Immature natural killer cell (primary cell): ENCODE measurements around the gene KRTAP10-12. TPM values are rescaled to one million over a fixed set of nuclear protein-coding genes. Genes with fewer than 3 reads are reported as not detected.
"Not testable (repeated sequence)": the region's sequence is repeated elsewhere in the genome, so short reads cannot be mapped to it uniquely, and the experiment has no call there.

Experiments
- DNase-seq, 3 donors: peaks; one replicate each; pipeline ENCODE4 v3.0.0; 2022; ENCODE audit warnings: mixed read lengths in 1 of 3
- H3K27ac Mint-ChIP-seq, 6 donors: one replicate each; pipeline ENCODE4 v1.8.0; 2020; ENCODE audit warnings: mixed read lengths in 6 of 6, mild to moderate bottlenecking in 5 of 6, inconsistent platforms in 4 of 6, moderate library complexity in 3 of 6
- H3K27me3 Mint-ChIP-seq, 3 donors: one replicate each; pipeline ENCODE4 v1.8.0; 2020 to 2021; ENCODE audit warnings: low read depth in 3 of 3, mild to moderate bottlenecking in 3 of 3, mixed read lengths in 3 of 3, moderate library complexity in 3 of 3, inconsistent platforms in 1 of 3
- H3K36me3 Mint-ChIP-seq, 3 donors: one replicate each; pipeline ENCODE4 v1.8.0; 2020; ENCODE audit warnings: mixed read lengths in 3 of 3, inconsistent platforms in 2 of 3, mild to moderate bottlenecking in 2 of 3
- H3K4me1 Mint-ChIP-seq, 2 donors: one replicate each; pipeline ENCODE4 v1.8.0; 2020; ENCODE audit warnings: inconsistent platforms in 2 of 2, mild to moderate bottlenecking in 2 of 2, mixed read lengths in 2 of 2, moderate library complexity in 1 of 2
- H3K4me3 Mint-ChIP-seq, 5 donors: one replicate each; pipeline ENCODE4 v1.8.0; 2020; ENCODE audit warnings: mild to moderate bottlenecking in 5 of 5, mixed read lengths in 5 of 5, inconsistent platforms in 3 of 5, moderate library complexity in 3 of 5
- H3K9me3 Mint-ChIP-seq, 6 donors: one replicate each; pipeline ENCODE4 v1.8.0; 2020; ENCODE audit warnings: mild to moderate bottlenecking in 6 of 6, mixed read lengths in 6 of 6, inconsistent platforms in 4 of 6, moderate library complexity in 3 of 6
- polyA plus RNA-seq, 3 donors: library from polyadenylated mRNA; unstranded; fragments of 300-500 nt; fragmentation: Illumina TruSeq; gene quantifications; one replicate each; pipeline ENCODE4 v1.2.3, GENCODE V29; 2021

The KRTAP10-12 gene
- polyA plus RNA-seq, 3 donors from 2014 or later, result not detected

DNA sequence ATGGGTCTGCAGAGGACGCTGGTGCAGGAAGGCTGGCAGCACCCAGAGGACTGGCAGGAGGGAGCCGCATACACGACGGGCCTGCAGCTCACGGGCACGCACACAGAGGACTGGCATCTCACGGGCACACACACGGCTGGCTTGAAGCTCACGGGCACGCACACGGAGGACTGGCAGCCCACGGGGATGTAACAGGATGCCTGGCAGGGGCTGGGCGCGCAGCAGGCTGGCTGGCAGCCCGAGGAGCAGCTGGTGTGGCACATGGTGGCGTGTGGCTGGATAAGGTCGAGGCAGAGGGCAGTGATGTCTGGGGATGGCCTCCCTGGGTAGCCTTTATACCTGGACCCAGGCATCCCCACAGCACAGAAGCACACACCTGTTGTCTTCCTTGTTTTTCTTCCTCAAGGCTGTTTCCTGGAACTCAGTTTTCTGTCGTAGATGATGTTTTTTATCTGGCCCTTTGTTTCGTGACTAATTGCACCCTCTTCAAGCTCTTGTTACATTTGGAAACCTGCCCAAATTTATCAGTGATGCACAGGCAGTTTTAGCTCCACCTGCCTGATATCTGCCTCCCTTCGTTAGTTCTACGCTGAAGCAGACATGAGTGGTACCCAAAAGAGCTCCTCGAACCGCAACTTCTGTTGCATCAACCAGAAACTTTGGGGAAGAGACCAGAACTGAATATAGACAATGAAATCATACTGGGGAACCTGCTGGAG, 15.0 kb upstream of the KRTAP10-12 start, which contains the start of gene KRTAP12-1:
Gene KRTAP12-1, minus strand, starts transcription at position 303 of the 719 bp plus-strand sequence. Its CDS starts 40 bp downstream, at position 263.
- Mint-ChIP-seq H3K36me3 (peaks cover 0 to 1% (median 0%) of the 10 kb centered on the region in 3 donors), H3K27ac (no peak within 1 kb of the TSS), H3K4me1 (peaks cover 6 to 7% of the 10 kb centered on the region in 2 donors), H3K4me3 (no peak within 1 kb of the TSS), H3K27me3 (peaks cover 2 to 17% (median 6%) of the 10 kb centered on the region in 3 donors), H3K9me3 (no peaks in the 10 kb centered on the region)
- no peak for DNase-seq

DNA sequence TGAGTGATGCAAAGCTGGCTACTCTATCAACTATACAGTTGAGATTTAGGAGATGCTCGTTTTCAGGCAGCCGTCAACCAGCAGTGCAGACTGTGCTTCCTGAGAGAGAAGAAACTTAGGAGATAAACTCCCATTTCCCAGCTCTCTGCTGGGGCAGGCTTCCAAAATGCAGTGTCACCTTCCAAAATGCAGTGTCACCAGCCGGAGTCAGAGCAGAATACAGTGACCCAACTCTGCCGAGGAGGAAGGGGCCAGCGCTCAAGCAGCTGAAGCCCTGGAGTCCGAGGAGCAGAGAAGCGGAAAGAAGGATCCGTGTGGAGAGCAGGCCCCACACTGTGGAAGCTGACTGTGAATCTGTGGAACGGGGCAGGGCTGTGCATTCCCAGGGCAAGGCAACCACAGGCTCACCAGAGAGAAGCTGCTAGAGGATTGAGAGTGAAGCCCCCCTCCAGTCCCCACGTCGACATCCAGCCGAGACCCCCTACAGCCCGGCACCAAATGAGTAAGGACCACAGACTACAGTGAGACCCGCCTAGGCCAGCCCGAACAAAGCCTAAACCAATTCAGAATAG, 14.3 kb upstream of the KRTAP10-12 start:
- peaks cover 6 to 7% of the 10 kb centered on the region in 2 donors for H3K4me1 Mint-ChIP-seq
- H3K27ac Mint-ChIP-seq, result no peak overlapping the region
- no peak overlapping the region for H3K4me3 Mint-ChIP-seq
- peaks cover 2 to 17% (median 6%) of the 10 kb centered on the region in 3 donors for H3K27me3 Mint-ChIP-seq
- no peak for DNase-seq
- no peaks in the 10 kb centered on the region for H3K36me3 Mint-ChIP-seq
- no peaks in the 10 kb centered on the region for H3K9me3 Mint-ChIP-seq

DNA sequence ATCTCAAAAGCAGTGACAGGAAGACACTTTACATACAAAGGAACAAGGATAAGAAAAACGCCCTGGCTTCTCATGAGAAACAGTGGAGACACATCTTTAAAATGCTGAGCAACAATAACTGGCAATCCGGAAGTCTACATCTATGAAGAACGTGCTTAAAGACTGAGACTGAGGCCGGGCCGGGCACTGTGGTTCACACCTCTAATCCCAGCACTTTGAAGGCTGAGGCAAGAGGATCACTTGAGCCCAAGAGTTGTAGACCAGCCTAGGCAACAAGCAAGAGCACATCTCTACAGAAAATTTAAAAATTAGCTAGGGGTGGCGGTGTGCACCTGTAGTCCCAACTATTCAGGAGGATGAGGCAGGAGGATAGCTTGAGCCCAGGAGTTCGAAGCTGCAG, 12.9 kb upstream of the KRTAP10-12 start:
- no peak overlapping the region for H3K4me3 Mint-ChIP-seq
- H3K27ac Mint-ChIP-seq, result peak overlapping the region in 1 of 6 donors; percentile 6
- no peaks in the 10 kb centered on the region for H3K36me3 Mint-ChIP-seq
- no peaks in the 10 kb centered on the region for H3K9me3 Mint-ChIP-seq
- peaks cover 2 to 17% (median 10%) of the 10 kb centered on the region in 3 donors for H3K27me3 Mint-ChIP-seq
- no peak for DNase-seq
- peaks cover 6 to 7% of the 10 kb centered on the region in 2 donors for H3K4me1 Mint-ChIP-seq

DNA sequence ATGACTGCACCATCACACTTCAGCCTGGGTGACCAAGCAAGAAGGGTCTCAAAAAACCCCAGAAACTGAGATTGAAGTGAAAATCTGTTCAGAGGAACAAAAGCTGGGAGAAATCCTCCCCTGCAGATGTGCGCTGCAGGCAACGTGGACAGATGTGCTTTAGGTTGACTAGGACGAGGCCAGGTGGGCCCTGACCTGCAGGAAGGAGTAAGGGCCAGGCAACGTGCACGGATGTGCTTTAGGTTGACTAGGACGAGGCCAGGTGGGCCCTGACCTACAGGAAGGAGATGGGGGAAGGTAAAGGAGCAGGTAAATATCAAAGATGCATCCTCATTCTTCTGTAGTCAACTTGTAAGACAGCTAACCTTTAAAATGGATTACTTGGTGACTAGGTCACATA, 12.5 kb upstream of the KRTAP10-12 start:
- no peaks in the 10 kb centered on the region for H3K36me3 Mint-ChIP-seq
- H3K9me3 Mint-ChIP-seq, result no peaks in the 10 kb centered on the region
- no peak for DNase-seq
- H3K4me3 Mint-ChIP-seq, result no peak overlapping the region
- peak overlapping the region in 1 of 6 donors; percentile 6 for H3K27ac Mint-ChIP-seq
- peaks cover 2 to 17% (median 10%) of the 10 kb centered on the region in 3 donors for H3K27me3 Mint-ChIP-seq
- H3K4me1 Mint-ChIP-seq, result peaks cover 6 to 7% of the 10 kb centered on the region in 2 donors

DNA sequence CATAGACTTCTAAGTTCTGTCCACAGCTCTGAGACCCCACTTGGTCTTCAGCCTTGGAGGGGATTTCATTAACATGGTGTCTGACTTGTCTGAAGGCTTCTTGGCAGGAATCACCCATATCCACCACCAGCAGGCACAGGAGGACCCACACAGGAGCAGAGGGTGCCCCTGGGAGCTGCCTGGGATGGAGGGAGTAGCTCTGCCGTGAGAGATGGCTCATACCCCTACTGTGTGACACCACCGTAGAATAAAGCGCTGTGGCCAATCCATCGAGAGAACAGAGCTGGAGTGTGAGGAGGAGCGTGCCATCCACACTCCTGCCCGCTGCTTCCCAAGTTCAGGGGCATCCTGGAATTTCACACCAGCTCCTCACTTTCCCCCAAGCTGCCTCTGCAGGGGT, 11.9 kb upstream of the KRTAP10-12 start:
- not testable (repeated sequence) for H3K27ac Mint-ChIP-seq, DNase-seq, H3K4me3 Mint-ChIP-seq, H3K9me3 Mint-ChIP-seq, H3K4me1 Mint-ChIP-seq, H3K36me3 Mint-ChIP-seq
- peaks cover 2 to 14% (median 10%) of the 10 kb centered on the region in 3 donors for H3K27me3 Mint-ChIP-seq

DNA sequence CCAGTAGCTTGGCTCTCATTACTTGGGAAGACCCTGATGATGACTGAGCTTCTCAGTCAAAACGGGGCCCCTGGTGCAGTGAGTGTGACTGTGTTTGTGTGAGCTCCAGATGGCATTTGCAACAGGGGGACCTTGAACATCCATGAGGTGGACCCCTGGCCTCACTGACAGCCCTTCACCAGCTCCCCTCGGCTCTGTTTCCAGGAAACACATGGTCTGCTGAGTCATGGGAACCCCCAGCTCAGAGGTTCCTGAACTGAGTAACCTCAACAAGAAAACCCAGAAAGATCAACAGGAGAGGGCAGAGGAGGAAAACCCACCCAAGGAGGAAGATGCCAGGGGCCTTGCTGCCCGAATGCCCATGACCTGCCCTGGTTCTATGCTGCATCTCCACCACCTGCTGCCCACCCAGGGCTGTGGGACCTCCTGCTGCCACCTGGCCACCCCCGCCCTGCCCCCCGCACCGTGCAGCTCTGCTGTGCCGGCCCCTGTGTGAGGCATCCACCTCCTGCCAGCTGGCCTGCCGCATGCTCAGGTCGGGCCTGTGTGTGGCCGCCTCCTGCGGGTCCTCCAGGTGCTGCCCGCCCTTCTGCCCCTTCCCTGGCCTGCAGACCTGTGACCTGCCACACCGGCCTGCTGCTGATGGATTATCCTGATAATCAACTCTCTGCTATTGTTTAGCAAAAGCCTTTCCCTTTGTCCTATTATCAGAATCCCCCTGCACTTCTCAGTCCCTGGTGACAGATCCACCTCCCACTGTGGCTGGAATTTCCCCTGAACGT, 10.8 kb upstream of the KRTAP10-12 start:
- no peaks in the 10 kb centered on the region for H3K36me3 Mint-ChIP-seq
- H3K4me3 Mint-ChIP-seq, result no peak overlapping the region
- H3K4me1 Mint-ChIP-seq, result peaks cover 6 to 7% of the 10 kb centered on the region in 2 donors
- H3K27me3 Mint-ChIP-seq, result peaks cover 2 to 11% (median 10%) of the 10 kb centered on the region in 3 donors
- peak overlapping the region in 1 of 6 donors; percentile 37 for H3K27ac Mint-ChIP-seq
- no peak for DNase-seq
- peaks cover 0 to 3% (median 0%) of the 10 kb centered on the region in 6 donors for H3K9me3 Mint-ChIP-seq

DNA sequence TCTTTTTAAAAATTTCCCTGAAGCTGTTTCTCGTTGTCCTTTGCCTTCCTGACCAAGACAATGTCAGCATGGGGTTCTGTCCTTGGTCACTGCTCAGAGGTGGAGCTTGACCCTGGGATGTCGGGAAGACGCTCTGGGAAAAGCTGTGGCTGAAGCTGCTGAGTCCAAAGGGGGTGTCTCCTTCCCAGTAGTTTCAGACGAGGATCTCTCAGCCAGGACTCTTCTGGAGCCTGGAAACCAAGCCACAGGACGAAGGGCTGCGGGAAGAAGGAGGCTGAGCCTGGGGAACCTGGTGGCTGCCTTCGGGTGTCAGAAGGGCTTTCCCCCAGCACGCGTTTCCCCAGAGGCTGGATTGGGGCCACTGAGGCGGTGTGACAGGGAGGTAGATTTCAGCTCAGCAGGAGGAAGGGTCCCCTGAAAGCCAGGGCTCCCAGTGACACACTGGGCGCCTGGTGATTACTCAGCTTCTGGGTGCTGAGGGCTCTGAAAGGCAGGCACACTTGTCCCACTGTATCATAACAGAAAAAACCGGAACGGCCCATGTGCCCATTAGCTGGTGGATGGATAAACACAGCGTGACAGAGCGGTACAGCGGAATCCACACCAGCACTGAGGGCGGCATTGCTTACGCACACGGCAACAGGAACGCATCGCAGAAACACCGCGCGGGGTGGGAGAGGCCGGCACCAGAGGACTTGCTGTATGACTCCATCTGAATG, 10.0 kb upstream of the KRTAP10-12 start:
- H3K27me3 Mint-ChIP-seq, result peaks cover 2 to 10% (median 9%) of the 10 kb centered on the region in 3 donors
- H3K27ac Mint-ChIP-seq, result no peak overlapping the region
- no peaks in the 10 kb centered on the region for H3K36me3 Mint-ChIP-seq
- H3K4me3 Mint-ChIP-seq, result no peak overlapping the region
- H3K9me3 Mint-ChIP-seq, result peaks cover 0 to 3% (median 0%) of the 10 kb centered on the region in 6 donors
- DNase-seq, result no peak
- H3K4me1 Mint-ChIP-seq, result peaks cover 6 to 7% of the 10 kb centered on the region in 2 donors

DNA sequence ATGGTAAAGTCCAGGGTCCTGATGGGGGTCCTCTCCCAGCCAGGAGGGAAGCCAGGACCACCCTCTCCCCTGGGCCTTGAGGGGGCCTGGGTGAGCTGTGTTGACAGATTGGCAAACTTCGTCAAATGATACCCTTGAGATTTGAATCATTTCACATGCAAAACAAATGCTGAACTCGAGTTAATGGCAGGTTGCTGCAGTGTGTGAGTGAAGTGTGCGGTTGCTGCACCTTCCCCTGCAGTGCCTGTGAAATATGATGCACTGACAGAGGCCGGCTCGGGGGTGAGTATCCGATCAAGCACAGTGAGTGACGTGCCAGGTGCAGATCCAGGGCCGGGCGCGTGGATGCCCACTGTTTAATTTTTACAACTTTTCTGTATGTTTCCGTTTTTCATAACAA, 9.3 kb upstream of the KRTAP10-12 start:
- H3K27me3 Mint-ChIP-seq, result peaks cover 5 to 6% (median 5%) of the 10 kb centered on the region in 3 donors
- peaks cover 6 to 7% of the 10 kb centered on the region in 2 donors for H3K4me1 Mint-ChIP-seq
- no peak for DNase-seq
- H3K27ac Mint-ChIP-seq, result no peak overlapping the region
- H3K9me3 Mint-ChIP-seq, result peaks cover 0 to 9% (median 4%) of the 10 kb centered on the region in 6 donors
- H3K36me3 Mint-ChIP-seq, result peaks cover 0 to 3% (median 0%) of the 10 kb centered on the region in 3 donors
- no peak overlapping the region for H3K4me3 Mint-ChIP-seq

DNA sequence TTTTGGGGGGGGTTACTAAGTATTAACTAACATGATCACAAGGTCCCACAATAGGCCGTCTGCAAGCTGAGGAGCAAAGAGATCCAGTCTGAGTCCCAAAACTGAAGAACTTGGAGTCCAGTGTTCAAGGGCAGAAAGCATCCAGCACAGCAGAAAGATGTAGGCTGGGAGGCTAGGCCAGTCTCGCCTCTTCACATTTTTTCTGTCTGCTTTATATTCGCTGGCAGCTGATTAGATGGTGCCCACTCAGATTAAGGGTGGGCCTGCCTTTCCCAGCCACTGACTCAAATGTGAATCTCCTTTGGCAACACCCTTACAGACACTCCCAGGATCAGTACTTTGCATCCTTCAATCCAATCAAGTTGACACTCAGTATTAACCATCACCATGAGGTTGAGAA, 7.2 kb upstream of the KRTAP10-12 start:
- DNase-seq, H3K27me3 Mint-ChIP-seq, H3K4me3 Mint-ChIP-seq, H3K36me3 Mint-ChIP-seq: not testable (repeated sequence)
- Mint-ChIP-seq H3K27ac (peak overlapping the region in 1 of 6 donors; percentile 64), H3K4me1 (peaks cover 7 to 12% of the 10 kb centered on the region in 2 donors), H3K9me3 (peaks cover 0 to 18% (median 6%) of the 10 kb centered on the region in 6 donors)

DNA sequence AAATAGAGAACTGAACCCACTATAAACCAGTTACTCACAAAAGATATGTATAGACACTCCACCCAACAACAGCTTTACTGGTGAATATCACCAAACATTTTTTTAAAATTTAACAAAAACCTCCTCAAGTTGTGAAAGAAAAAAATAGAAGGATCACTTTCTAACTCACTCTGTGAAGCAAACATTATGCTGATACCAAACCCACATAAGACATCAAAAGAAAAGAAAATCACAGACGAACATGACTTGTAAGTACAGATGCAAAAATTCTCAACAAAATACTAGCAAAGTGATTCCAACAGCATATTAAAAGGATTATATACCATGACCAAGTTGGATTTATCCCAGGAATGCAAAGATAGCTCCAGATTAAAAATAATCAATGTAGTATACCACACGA, 5.3 kb upstream of the KRTAP10-12 start:
- H3K27me3 Mint-ChIP-seq, result peaks cover 4 to 11% (median 5%) of the 10 kb centered on the region in 3 donors
- peaks cover 0 to 5% of the 10 kb centered on the region in 2 donors for H3K4me1 Mint-ChIP-seq
- H3K4me3 Mint-ChIP-seq, result no peak overlapping the region
- peaks cover 0 to 7% (median 4%) of the 10 kb centered on the region in 3 donors for H3K36me3 Mint-ChIP-seq
- H3K27ac Mint-ChIP-seq, result no peak overlapping the region
- H3K9me3 Mint-ChIP-seq, result peaks cover 0 to 18% (median 6%) of the 10 kb centered on the region in 6 donors
- no peak for DNase-seq

DNA sequence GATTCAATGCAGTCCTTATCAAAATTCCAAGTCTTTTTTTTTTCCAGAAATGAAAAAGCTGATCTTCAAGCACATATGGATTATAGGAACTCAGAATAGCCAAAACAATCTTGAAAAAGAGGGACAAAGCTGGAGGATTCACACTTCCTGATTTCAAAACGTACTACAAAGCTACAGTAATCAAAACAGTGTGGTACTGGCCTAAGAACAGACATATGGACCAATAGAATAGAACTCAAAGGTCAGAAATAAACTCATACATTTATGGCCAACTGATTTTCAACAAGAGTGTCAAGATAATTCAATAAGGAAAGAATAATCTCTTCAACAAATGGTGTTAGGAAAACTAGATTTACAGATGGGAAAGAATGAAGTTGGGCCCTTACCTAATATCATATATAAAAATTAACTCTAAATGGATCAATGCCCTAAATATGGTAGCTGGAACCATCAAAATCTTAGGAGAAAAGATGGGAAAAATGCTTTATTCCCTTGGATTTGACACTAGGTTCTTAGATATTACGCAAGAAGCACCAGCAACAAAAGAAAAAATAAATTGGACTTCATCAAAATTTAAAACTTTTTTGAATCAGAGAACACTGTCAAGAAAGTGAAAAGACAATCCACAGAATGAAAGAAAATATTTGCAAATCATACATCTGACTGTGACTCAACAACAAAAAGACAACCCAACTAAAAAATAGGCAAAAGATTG, 4.0 kb upstream of the KRTAP10-12 start:
- Mint-ChIP-seq H3K27ac (no peak overlapping the region), H3K36me3 (peaks cover 0 to 7% (median 4%) of the 10 kb centered on the region in 3 donors), H3K27me3 (peaks cover 5 to 9% (median 7%) of the 10 kb centered on the region in 3 donors), H3K9me3 (peaks cover 0 to 18% (median 6%) of the 10 kb centered on the region in 6 donors), H3K4me3 (no peak overlapping the region), H3K4me1 (peaks cover 0 to 7% of the 10 kb centered on the region in 2 donors)
- DNase-seq, result no peak

DNA sequence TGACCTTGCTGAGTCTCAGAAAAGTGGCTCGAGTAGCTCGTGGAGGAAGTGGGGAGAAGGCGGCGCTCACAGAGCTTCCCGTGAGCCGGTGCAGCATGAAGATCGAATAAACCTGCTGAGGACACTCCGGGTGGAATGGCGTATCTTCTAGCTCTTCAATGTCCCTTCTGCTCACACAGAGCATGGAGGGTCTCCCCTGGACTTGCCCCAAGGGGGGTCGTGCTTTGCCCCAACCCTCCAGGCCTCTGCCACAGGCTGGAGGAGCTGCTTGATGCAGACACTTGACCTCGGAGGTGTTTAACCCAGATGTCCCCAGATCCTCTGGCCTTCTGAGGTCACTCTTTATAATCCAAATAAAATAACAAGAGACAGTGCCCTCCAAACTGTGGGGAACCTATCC, 2.2 kb upstream of the KRTAP10-12 start:
- DNase-seq, result no peak
- H3K4me1 Mint-ChIP-seq, result peaks cover 0 to 8% of the 10 kb centered on the region in 2 donors
- peak overlapping the region in 1 of 6 donors; percentile 24 for H3K27ac Mint-ChIP-seq
- peaks cover 0 to 18% (median 6%) of the 10 kb centered on the region in 6 donors for H3K9me3 Mint-ChIP-seq
- H3K27me3 Mint-ChIP-seq, result peaks cover 4 to 14% (median 10%) of the 10 kb centered on the region in 3 donors
- peaks cover 0 to 7% (median 4%) of the 10 kb centered on the region in 3 donors for H3K36me3 Mint-ChIP-seq
- H3K4me3 Mint-ChIP-seq, result peak overlapping the region in 1 of 5 donors; percentile 45
